ENCODE results near the gene MACROD2. TPM values are rescaled to one million over a fixed set of nuclear protein-coding genes. Genes with fewer than 3 reads are reported as not detected.

The MACROD2 gene
- total RNA-seq, 1 experiment from 2014 or later = not detected

DNA sequence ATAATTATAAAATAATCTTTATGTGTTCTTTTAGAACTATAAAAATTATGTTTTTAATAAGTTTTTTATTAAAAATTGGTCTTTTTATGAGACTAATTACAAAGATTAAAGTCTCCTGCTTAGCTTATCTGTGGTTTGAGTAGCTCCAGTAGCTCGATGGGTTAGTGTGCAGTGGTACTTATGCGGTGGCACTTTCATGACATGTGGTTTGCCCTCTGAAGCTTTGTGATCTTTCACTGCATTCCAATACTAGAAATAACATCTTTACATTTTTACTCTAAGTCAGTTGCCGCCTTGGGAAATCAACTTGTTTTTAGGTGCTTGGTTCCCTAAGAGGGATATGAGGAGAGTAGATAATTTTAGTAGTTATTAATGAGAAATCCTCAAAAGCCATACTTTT, 1041.6 kb downstream of the MACROD2 start:
- in situ Hi-C loops (cut with HindIII; ENCODE audit: low sequenced_read_pairs) = no loop called here

GRCh38 chr20:15039088-15039752, 1043.9 kb downstream of the MACROD2 start:
- DNase-seq (ENCODE audit: low spot score) = no peak
- in situ Hi-C loops (cut with HindIII; ENCODE audit: low sequenced_read_pairs) = no loop called here

More for the DNA sequence above, 1041.6 kb downstream of the MACROD2 start:
- no peak for DNase-seq (ENCODE audit: low spot score)

- no peak for DNase-seq (ENCODE audit: low spot score)
- in situ Hi-C loops (cut with HindIII; ENCODE audit: low sequenced_read_pairs) = no loop called here
Observed at GRCh38 chr20:15042723-15043122, 1047.4 kb downstream of the MACROD2 start.

GRCh38 chr20:15045246-15045645, 1049.9 kb downstream of the MACROD2 start:
- in situ Hi-C loops (cut with HindIII; ENCODE audit: low sequenced_read_pairs) = no loop called here
- DNase-seq (ENCODE audit: low spot score) = no peak

- no peak for DNase-seq (ENCODE audit: low spot score)
- in situ Hi-C loops (cut with HindIII; ENCODE audit: low sequenced_read_pairs) = no loop called here
Observed at GRCh38 chr20:15047042-15047441, 1051.7 kb downstream of the MACROD2 start.

GRCh38 chr20:15047601-15048000, 1052.3 kb downstream of the MACROD2 start:
- DNase-seq (ENCODE audit: low spot score) = no peak
- in situ Hi-C loops (cut with HindIII; ENCODE audit: low sequenced_read_pairs) = no loop called here

- DNase-seq (ENCODE audit: low spot score) = no peak
- in situ Hi-C loops (cut with HindIII; ENCODE audit: low sequenced_read_pairs) = no loop called here
Observed at GRCh38 chr20:15056246-15056645, 1060.9 kb downstream of the MACROD2 start.

GRCh38 chr20:15058841-15059240, 1063.5 kb downstream of the MACROD2 start:
- in situ Hi-C loops (cut with HindIII; ENCODE audit: low sequenced_read_pairs) = no loop called here
- DNase-seq (ENCODE audit: low spot score) = no peak

GRCh38 chr20:15059438-15059837, 1064.1 kb downstream of the MACROD2 start:
- no peak for DNase-seq (ENCODE audit: low spot score)
- in situ Hi-C loops (cut with HindIII; ENCODE audit: low sequenced_read_pairs) = no loop called here

GRCh38 chr20:15060265-15061060, 1065.1 kb downstream of the MACROD2 start:
- DNase-seq (ENCODE audit: low spot score) = no peak
- in situ Hi-C loops (cut with HindIII; ENCODE audit: low sequenced_read_pairs) = no loop called here

DNA sequence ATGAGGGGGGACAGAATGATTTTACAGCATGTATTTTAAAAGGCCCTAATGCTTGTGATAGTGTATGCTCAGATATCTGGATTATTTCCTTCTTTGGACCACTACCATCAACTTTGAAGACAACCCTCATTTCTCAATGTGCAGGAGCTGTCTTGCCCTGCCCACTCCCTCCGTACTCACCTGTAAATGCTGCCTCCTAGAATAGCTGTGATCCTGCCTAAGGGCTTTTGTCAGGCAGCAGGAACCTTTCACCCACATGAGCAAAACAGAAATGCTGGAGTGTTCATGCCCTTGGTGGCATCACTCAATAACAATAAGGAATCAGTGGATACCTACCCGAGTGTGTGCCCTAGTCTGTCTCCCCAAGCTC, 1065.7 kb downstream of the MACROD2 start:
- in situ Hi-C loops (cut with HindIII; ENCODE audit: low sequenced_read_pairs) = no loop called here
- DNase-seq (ENCODE audit: low spot score) = peak; percentile 10

GRCh38 chr20:15061955-15062354, 1066.6 kb downstream of the MACROD2 start:
- DNase-seq (ENCODE audit: low spot score) = peak; percentile 12
- in situ Hi-C loops (cut with HindIII; ENCODE audit: low sequenced_read_pairs) = no loop called here

DNA sequence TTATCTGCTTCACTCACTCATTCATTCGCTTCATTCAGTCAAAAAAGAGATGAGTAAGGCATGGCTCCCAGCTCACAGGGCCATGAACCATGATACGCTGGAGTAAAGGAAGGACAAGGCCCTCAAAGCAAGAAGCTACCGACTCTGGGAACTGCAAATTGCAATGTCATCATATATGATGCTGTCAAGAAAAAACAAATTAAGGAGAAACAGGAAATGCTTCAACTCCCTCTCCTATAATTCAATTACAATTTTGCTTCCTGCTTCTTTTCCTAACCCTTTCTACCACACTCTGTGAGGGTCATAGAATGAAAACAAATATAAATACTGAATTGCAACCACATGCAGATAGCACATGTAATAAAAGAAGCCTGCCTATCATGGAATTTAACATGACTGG, 1067.8 kb downstream of the MACROD2 start:
- no peak for DNase-seq (ENCODE audit: low spot score)
- in situ Hi-C loops (cut with HindIII; ENCODE audit: low sequenced_read_pairs) = no loop called here

DNA sequence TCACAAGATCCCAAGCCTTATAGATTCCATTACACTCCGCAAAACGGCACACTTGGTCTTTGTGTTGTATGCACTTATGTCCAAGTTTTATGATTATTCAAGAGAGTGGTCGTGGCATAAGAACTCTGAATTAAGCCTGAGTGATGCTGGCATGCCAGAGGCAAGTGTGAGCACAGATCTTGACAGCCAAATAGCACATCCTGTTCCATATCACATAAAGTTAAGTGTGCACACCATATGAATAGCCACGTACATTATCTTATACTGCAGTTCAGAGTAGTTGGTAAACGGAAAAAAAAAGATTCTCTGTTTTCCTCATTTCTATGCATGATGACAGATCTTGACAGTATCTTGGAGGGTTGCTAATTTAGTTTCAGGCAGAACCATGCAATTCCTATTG, 1069.4 kb downstream of the MACROD2 start:
- DNase-seq (ENCODE audit: low spot score) = no peak
- in situ Hi-C loops (cut with HindIII; ENCODE audit: low sequenced_read_pairs) = no loop called here

- in situ Hi-C loops (cut with HindIII; ENCODE audit: low sequenced_read_pairs) = no loop called here
- DNase-seq (ENCODE audit: low spot score) = no peak
Observed at GRCh38 chr20:15065794-15066193, 1070.5 kb downstream of the MACROD2 start.

DNA sequence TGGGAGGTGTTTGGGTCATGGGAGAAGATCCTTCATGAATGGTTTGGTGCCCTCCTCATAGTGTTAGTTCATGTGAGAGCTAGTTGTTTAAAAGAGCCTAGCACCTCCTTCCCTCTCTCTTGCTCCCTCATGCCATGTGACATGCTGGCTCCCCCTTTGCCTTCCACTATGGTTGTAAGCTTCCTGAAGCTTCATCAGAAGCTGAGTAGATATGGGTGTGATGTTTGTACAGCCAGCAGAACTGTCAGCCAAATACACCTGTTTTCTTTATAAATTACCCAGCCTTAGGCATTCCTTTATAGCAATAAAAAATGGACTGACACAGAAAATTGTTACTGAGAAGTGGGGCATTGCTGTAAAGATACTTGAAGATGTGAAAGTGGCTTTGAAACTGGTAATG, 1073.2 kb downstream of the MACROD2 start:
- in situ Hi-C loops (cut with HindIII; ENCODE audit: low sequenced_read_pairs) = no loop called here
- DNase-seq (ENCODE audit: low spot score) = no peak

GRCh38 chr20:15069355-15069754, 1074.0 kb downstream of the MACROD2 start:
- in situ Hi-C loops (cut with HindIII; ENCODE audit: low sequenced_read_pairs) = no loop called here
- DNase-seq (ENCODE audit: low spot score) = no peak

DNA sequence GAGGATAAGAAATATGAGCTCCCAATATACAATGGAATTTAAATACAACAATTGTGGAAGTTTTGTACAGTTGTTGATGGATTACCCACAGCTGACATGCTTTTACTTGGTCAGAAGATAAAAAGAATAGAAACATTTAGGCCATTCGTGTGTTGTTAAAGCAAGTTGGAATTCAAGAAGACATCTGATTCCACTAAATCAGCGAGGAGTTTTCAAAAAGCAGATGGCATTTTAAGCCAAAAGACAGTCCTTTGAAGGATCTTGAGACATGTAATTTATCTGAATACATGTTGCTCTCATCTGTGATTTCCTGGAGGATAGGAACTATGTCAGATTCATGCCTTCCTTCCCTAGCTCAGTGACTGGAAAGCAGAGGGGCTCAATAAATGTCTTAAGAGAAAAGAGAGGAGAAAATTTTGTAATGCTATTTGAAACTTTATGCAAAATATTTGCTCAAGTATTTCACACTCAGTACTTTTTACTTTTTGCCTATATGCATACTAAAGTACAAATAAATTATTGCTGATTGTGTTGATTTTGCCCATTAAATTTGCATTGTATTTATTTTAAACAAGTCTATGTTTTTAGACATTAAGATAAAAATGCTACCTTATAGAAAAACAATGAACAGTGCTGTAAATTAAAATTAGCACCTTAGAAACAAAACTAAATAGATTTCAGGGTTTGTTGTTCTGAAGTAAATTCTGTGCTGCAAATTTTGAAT, 1075.9 kb downstream of the MACROD2 start:
- in situ Hi-C loops (cut with HindIII; ENCODE audit: low sequenced_read_pairs) = no loop called here
- DNase-seq (ENCODE audit: low spot score) = no peak

DNA sequence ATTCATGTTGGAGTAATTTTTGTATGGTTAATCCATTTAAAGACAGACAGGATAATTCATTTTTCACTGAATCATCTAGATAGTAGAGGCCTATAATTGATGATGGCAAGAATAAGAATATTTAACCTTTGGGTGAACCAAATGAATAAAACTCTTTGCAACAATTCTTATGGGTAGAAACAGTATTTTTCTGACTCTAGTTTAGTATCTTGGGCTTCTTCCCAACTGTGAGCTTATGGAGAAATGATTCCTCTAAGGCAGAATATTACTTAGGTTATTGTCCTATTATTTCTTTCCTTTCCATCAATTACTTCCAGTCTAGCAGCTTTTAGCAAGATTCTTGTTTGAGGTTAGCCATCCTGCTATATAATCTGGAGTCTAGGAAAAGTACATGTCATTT, 1077.0 kb downstream of the MACROD2 start:
- no peak for DNase-seq (ENCODE audit: low spot score)
- in situ Hi-C loops (cut with HindIII; ENCODE audit: low sequenced_read_pairs) = no loop called here

DNA sequence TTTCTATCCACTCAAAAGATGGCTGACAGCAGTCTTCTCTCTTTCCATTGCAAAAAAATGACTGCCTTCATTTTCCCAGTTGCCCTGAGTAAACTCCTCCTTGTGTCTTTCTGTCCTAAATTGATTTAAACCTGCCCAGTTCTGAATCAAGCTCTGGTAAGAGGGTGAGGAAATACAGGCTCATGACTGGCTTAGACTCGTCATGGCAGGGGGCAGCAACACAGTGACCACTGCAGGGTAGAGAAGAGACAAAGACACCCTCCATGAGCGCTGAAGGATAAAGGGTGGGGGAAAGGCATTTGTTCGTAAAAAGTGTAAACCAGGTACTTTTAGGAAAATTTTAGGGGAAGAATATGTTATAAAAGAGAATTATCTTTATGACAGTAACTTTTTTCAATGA, 1080.3 kb downstream of the MACROD2 start:
- DNase-seq (ENCODE audit: low spot score) = no peak
- in situ Hi-C loops (cut with HindIII; ENCODE audit: low sequenced_read_pairs) = no loop called here

Measured in G401 (cell line).